SH-SY5Y (cell line): ENCODE measurements around the gene OR2AE1.

Experiments
- GATA2 ChIP-seq: IDR thresholded peaks from 2 replicates; pipeline ENCODE4 v1.6.1; 2011; ENCODE audit warnings: mild to moderate bottlenecking, low read depth, low read length
- GATA3 ChIP-seq: IDR thresholded peaks from 2 replicates; pipeline ENCODE4 v1.6.1; 2011; ENCODE audit warnings: low read depth, mild to moderate bottlenecking, low read length, moderate library complexity

Gene OR2AE1

GRCh38 chr7:99868246-99868645 lies 8.6 kb downstream of the OR2AE1 start:
- TF ChIP-seq GATA3 = no peak

GRCh38 chr7:99863847-99864440 lies 12.9 kb downstream of the OR2AE1 start:
- no peak for TF ChIP-seq GATA2
- no peak for TF ChIP-seq GATA3

- TF ChIP-seq GATA2 = no peak
- no peak for TF ChIP-seq GATA3
Measured at GRCh38 chr7:99860281-99861127, 16.3 kb downstream of the OR2AE1 start.

- no peak for TF ChIP-seq GATA2
- TF ChIP-seq GATA3 = no peak
Measured at GRCh38 chr7:99855236-99855635, 21.6 kb downstream of the OR2AE1 start.

- TF ChIP-seq GATA3 = no peak
- no peak for TF ChIP-seq GATA2
Measured at GRCh38 chr7:99848420-99849216, 28.2 kb downstream of the OR2AE1 start.

- TF ChIP-seq GATA3 (no peak), GATA2 (no peak)
Measured at GRCh38 chr7:99844328-99844727, 32.5 kb downstream of the OR2AE1 start.

GRCh38 chr7:99843808-99844207 lies 33.0 kb downstream of the OR2AE1 start:
- TF ChIP-seq GATA3 (no peak), GATA2 (no peak)

GRCh38 chr7:99842926-99843325 lies 33.9 kb downstream of the OR2AE1 start:
- TF ChIP-seq GATA3 = no peak
- TF ChIP-seq GATA2 = no peak

GRCh38 chr7:99840136-99840869 lies 36.5 kb downstream of the OR2AE1 start:
- TF ChIP-seq GATA3 (no peak), GATA2 (no peak)

GRCh38 chr7:99839287-99840021 lies 37.4 kb downstream of the OR2AE1 start:
- TF ChIP-seq GATA3 (no peak), GATA2 (no peak)

GRCh38 chr7:99837649-99838361 lies 39.0 kb downstream of the OR2AE1 start:
- TF ChIP-seq GATA2 (no peak), GATA3 (no peak)

- no peak for TF ChIP-seq GATA3
- no peak for TF ChIP-seq GATA2
Measured at GRCh38 chr7:99835189-99835588, 41.6 kb downstream of the OR2AE1 start.

GRCh38 chr7:99834382-99834781 lies 42.5 kb downstream of the OR2AE1 start:
- no peak for TF ChIP-seq GATA3
- TF ChIP-seq GATA2 = no peak
